Muscle of arm (tissue), 12 donors: Measurements from ENCODE around the gene PJVK. TPM values are rescaled to one million over a fixed set of nuclear protein-coding genes. Genes with fewer than 3 reads are reported as not detected.
"Not testable (repeated sequence)": the region's sequence is repeated elsewhere in the genome, so short reads cannot be mapped to it uniquely, and the experiment has no call there.

ENCODE experiments used
- DNase-seq: peaks from one replicate; pipeline ENCODE4 v3.0.0-alpha.2; 2013
- polyA plus RNA-seq, 12 donors: library from polyadenylated mRNA; unstranded; fragments of 120-200 nt; gene quantifications; one replicate each; pipeline ENCODE4 v1.2.1, GENCODE V29; 2013; ENCODE audit not compliant: insufficient read length in 12 of 12

PJVK gene
- polyA plus RNA-seq, 12 donors = 2.7 to 15.1 (median 6.8) TPM; not detected in 1

- DNase-seq = no peak
These were observed 22.8 kb upstream of the PJVK start for GRCh38 chr2:178428396-178428806.

- DNase-seq = no peak
These were observed 21.8 kb upstream of the PJVK start for GRCh38 chr2:178429336-178429735.

- no peak for DNase-seq
These were observed 14.5 kb upstream of the PJVK start for GRCh38 chr2:178436662-178437061.

GRCh38 chr2:178441426-178441825 is 9.8 kb upstream of the PJVK start:
- DNase-seq = no peak

- DNase-seq = no peak
These were observed 2.1 kb upstream of the PJVK start for GRCh38 chr2:178448968-178449661.

- peak; percentile 51 for DNase-seq
These were observed 1.3 kb upstream of the PJVK start for GRCh38 chr2:178449700-178450523.

GRCh38 chr2:178450524-178450773 is 729 bp upstream of the PJVK start:
- DNase-seq = no peak

GRCh38 chr2:178452334-178452733 is 1.2 kb downstream of the PJVK start:
- no peak for DNase-seq

GRCh38 chr2:178452870-178453269 is 1.7 kb downstream of the PJVK start:
- no peak for DNase-seq

GRCh38 chr2:178455947-178456346 is 4.8 kb downstream of the PJVK start:
- no peak for DNase-seq

- DNase-seq = no peak
These were observed 6.3 kb downstream of the PJVK start for GRCh38 chr2:178457390-178457886.

- no peak for DNase-seq
These were observed 18.2 kb downstream of the PJVK start for GRCh38 chr2:178469219-178469849.

GRCh38 chr2:178471313-178471712 is 20.1 kb downstream of the PJVK start:
- DNase-seq = not testable (repeated sequence)

GRCh38 chr2:178473373-178473772 is 22.2 kb downstream of the PJVK start:
- DNase-seq = no peak

GRCh38 chr2:178473931-178474330 is 22.8 kb downstream of the PJVK start:
- no peak for DNase-seq

- DNase-seq = no peak
These were observed 23.4 kb downstream of the PJVK start for GRCh38 chr2:178474560-178474959.

GRCh38 chr2:178476477-178476876 is 25.3 kb downstream of the PJVK start:
- DNase-seq = no peak

- peak; percentile 41 for DNase-seq
These were observed 26.4 kb downstream of the PJVK start for GRCh38 chr2:178477443-178478129.

- no peak for DNase-seq
These were observed 26.9 kb downstream of the PJVK start for GRCh38 chr2:178478130-178478438.

- DNase-seq = peak; percentile 95
These were observed 27.5 kb downstream of the PJVK start, which contains the start of gene FKBP7 for GRCh38 chr2:178478439-178479274. TSS of gene FKBP7 (minus strand) at chr2:178478600. CDS start at chr2:178478499, 101 bp downstream.

GRCh38 chr2:178479275-178479616 is 28.1 kb downstream of the PJVK start:
- DNase-seq = peak; percentile 14
